GM18868 (cell line): Measurements from ENCODE around the gene TENM4.
"Not testable (repeated sequence)": the region's sequence is repeated elsewhere in the genome, so short reads cannot be mapped to it uniquely, and the experiment has no call there.

ENCODE experiments used
- ATAC-seq: cut with Tn5 transposase; IDR thresholded peaks from one replicate; pipeline ENCODE4 v1.9.1; 2021; ENCODE audit warnings: mild to moderate bottlenecking, moderate library complexity; ENCODE audit not compliant: unreplicated experiment

TENM4 gene

GRCh38 chr11:78993802-78994430, 446.9 kb downstream of the TENM4 start:
- no peak for ATAC-seq

GRCh38 chr11:78991681-78992080, 449.1 kb downstream of the TENM4 start:
- ATAC-seq = no peak

- ATAC-seq = no peak
Observed at GRCh38 chr11:78990261-78990660, 450.6 kb downstream of the TENM4 start.

- ATAC-seq = no peak
Observed at GRCh38 chr11:78987748-78988147, 453.1 kb downstream of the TENM4 start.

- no peak for ATAC-seq
Observed at GRCh38 chr11:78986305-78986704, 454.5 kb downstream of the TENM4 start.

- no peak for ATAC-seq
Observed at GRCh38 chr11:78985663-78986062, 455.2 kb downstream of the TENM4 start.

- no peak for ATAC-seq
Observed at GRCh38 chr11:78982473-78982872, 458.4 kb downstream of the TENM4 start.

GRCh38 chr11:78981153-78981552, 459.7 kb downstream of the TENM4 start:
- ATAC-seq = no peak

- ATAC-seq = no peak
Observed at GRCh38 chr11:78978831-78979230, 462.0 kb downstream of the TENM4 start.

GRCh38 chr11:78977848-78978247, 463.0 kb downstream of the TENM4 start:
- not testable (repeated sequence) for ATAC-seq

GRCh38 chr11:78977009-78977408, 463.8 kb downstream of the TENM4 start:
- ATAC-seq = no peak

GRCh38 chr11:78975081-78975480, 465.7 kb downstream of the TENM4 start:
- no peak for ATAC-seq

- ATAC-seq = no peak
Observed at GRCh38 chr11:78973876-78974275, 467.0 kb downstream of the TENM4 start.

GRCh38 chr11:78972590-78972989, 468.2 kb downstream of the TENM4 start:
- no peak for ATAC-seq

- no peak for ATAC-seq
Observed at GRCh38 chr11:78972177-78972576, 468.7 kb downstream of the TENM4 start.

- ATAC-seq = no peak
Observed at GRCh38 chr11:78967811-78968210, 473.0 kb downstream of the TENM4 start.

- ATAC-seq = no peak
Observed at GRCh38 chr11:78965432-78965831, 475.4 kb downstream of the TENM4 start.

GRCh38 chr11:78961937-78962701, 478.7 kb downstream of the TENM4 start:
- ATAC-seq = no peak

- no peak for ATAC-seq
Observed at GRCh38 chr11:78961247-78961646, 479.6 kb downstream of the TENM4 start.

GRCh38 chr11:78958444-78958843, 482.4 kb downstream of the TENM4 start:
- ATAC-seq = no peak

- ATAC-seq = no peak
Observed at GRCh38 chr11:78957476-78958245, 483.2 kb downstream of the TENM4 start.

GRCh38 chr11:78954696-78955095, 486.1 kb downstream of the TENM4 start:
- ATAC-seq = no peak
